ENCODE measurements around the gene NDUFB5.
"Not testable (repeated sequence)": the region's sequence is repeated elsewhere in the genome, so short reads cannot be mapped to it uniquely, and the experiment has no call there.

NDUFB5 gene

DNA sequence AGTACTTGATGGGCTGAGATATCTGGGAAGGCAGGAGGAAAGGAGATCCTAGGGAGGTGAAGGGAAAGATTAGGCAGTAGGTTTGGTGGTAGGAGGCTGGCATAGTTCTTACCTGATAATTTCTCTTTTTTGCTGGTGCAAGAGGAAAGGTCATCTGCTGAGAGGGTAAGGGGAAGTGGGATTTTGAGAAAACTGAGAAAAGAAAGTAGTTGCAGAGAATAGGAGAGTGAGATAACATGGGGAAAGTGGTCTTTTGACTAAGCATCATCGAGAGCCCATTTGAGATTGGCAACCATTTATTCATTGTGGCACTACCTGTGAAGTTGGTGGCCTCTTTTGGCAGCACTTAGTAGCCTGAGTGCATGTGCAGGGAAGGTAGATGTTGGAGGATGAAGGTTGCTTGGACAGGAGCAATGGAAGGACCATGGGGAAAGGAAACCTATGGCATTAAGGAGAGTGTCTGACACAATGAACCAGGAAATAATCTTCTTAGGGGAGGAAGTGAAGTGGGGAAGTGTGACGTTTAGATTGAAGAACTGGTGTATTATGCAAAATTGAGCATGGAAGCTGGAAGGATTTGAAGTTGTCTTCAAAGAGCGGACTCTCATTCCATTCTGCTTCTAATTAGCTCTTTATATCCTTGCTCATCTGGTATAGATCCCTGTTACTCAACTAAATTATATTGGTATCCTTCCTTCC is 26.3 kb downstream of the NDUFB5 start:
- no peak for DNase-seq (ENCODE audit: low read depth in 1 of 2, low spot score in 1 of 2)

- no peak for DNase-seq (ENCODE audit: low read depth in 1 of 2, low spot score in 1 of 2)
Observed at GRCh38 chr3:179640469-179640868, 35.9 kb downstream of the NDUFB5 start.

DNA sequence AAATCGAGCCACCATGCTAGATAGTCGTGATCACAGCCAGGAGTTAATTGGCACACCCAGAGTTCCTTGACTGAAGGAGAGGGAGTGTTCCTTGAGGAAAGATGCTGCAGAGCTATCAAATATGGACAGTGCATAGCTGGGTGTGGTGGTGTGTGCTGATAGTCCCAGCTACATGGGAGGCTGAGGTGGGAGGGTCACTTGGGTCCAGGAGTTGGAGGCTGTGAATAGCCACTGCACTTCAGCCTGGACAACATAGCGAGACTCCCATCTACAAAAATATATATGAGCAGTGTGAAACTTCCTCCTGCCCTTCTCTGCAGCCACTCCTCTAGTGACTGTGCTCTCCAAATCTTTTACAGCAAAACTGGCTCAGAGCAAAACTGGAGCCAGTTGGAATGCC is 38.3 kb downstream of the NDUFB5 start:
- DNase-seq (ENCODE audit: low read depth in 1 of 2, low spot score in 1 of 2), result no peak

GRCh38 chr3:179643837-179644236 is 39.2 kb downstream of the NDUFB5 start:
- not testable (repeated sequence) for DNase-seq (ENCODE audit: low read depth in 1 of 2, low spot score in 1 of 2)

DNA sequence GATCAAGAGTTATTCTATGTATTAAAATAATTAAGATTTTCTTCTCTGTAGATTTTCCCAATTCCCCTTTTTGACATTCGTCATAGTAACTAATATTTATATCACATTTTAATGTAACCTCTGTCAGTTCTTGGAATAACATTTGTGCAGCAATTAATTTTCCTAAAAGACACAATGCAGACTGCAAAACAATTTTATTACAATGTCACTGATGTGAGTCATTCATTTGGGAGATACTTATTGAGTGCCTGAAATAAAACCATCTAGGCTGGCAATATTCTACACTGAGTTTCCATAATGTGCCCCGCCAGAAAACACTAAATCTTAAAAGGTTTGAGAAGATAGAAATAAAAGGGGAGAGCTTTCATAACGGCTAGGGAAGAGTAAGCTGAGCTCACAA is 41.6 kb downstream of the NDUFB5 start:
- DNase-seq (ENCODE audit: low read depth in 1 of 2, low spot score in 1 of 2), result no peak

GRCh38 chr3:179651687-179652446 is 47.3 kb downstream of the NDUFB5 start:
- no peak for DNase-seq (ENCODE audit: low read depth in 1 of 2, low spot score in 1 of 2)

DNA sequence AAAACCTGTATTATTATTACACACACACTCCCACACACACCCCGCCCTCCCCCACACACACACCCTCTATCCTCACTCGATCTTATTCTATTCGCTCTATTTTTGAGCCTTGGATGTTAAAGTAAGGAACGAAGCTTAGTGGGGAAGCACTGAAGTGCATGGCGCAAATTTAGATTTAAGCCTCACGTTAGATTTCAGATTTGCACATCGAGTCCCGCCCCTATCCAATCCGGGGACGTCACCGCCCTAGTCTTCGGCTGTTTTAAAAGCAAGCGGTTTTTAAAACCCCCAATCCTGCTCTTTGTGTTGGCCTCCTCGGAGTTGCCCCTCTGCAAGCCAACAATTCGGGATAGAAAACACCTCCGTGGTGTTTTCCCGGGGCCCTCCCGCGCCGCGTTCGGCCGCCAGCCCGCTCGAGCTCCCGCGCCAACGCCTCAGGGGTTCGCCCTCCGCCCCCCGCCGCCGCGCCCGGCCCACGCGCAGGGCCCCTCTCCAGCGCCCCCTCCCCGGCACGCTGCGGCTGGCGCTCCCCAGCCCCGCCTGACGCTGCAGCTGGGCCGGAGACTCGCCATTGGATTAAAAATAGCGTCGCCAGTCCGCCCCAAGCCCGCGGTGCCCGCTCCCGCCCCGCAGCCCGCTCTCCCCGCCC is 48.0 kb downstream of the NDUFB5 start, which contains the start of gene USP13:
Gene USP13, plus strand, starts transcription at position 594 of the 649 bp plus-strand sequence. CDS start 186 bp downstream, outside the sequence.
- DNase-seq (ENCODE audit: low read depth in 1 of 2, low spot score in 1 of 2), result peak; percentile 26 to 35

- DNase-seq (ENCODE audit: low read depth in 1 of 2, low spot score in 1 of 2), result peak; percentile 30 to 49
Observed at GRCh38 chr3:179653096-179653797, 48.7 kb downstream of the NDUFB5 start.

GRCh38 chr3:179655236-179655635 is 50.6 kb downstream of the NDUFB5 start:
- DNase-seq (ENCODE audit: low read depth in 1 of 2, low spot score in 1 of 2), result no peak

DNA sequence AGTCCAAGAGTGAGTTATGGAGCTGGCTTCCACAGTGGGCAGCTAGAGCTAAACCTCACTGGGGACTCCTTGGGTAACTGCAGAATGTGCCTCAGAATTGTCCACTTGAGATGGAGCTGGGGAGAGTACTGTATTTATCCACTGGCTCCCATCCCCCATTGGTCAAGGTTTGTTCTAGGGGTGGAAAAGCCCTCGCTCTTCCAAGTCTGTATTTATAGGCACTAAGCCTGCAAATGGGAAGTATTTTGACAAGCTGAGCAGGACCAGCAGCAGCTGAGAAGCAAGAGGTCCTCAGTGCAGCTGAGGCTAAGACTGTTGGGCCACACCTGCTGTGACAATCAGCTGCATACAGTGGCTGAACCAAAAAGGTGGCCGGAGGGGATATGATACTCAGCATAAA is 54.0 kb downstream of the NDUFB5 start:
- DNase-seq (ENCODE audit: low read depth in 1 of 2, low spot score in 1 of 2), result no peak

- no peak for DNase-seq (ENCODE audit: low read depth in 1 of 2, low spot score in 1 of 2)
Observed at GRCh38 chr3:179660872-179661271, 56.3 kb downstream of the NDUFB5 start.

- DNase-seq (ENCODE audit: low read depth in 1 of 2, low spot score in 1 of 2), result no peak
Observed at GRCh38 chr3:179661777-179662176, 57.2 kb downstream of the NDUFB5 start.

GRCh38 chr3:179663093-179663492 is 58.5 kb downstream of the NDUFB5 start:
- no peak for DNase-seq (ENCODE audit: low read depth in 1 of 2, low spot score in 1 of 2)

- no peak for DNase-seq (ENCODE audit: low read depth in 1 of 2, low spot score in 1 of 2)
Observed at GRCh38 chr3:179666030-179666429, 61.4 kb downstream of the NDUFB5 start.

DNA sequence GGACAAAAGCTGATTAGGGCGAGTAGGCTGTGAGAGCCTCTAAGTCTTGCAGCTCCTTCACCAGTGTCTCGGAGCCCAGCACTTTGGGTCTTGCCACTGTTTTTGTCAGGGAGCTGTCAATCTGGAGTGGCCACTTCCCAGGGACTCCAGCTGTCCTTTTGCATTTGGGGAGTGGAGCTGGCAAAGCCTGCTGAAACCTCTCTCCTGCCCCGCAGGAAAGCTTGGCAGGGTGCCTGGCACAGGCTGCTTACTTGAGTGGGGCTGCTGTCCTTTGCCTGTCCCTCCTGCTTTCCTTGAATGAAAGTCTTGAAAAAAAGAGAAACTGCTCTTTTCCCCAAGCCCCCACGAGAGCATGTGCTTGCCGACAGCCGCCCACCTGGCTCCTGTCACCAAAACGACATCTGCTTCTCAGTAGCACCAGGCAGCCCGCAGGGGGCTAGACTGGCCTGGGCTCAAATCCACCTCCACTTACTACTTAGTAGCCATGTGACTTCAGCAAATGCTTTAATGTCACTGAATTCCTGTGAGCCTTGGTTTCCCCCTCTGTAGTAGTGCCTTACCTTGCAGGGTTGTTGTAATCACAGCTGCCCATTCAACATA is 61.9 kb downstream of the NDUFB5 start:
- DNase-seq (ENCODE audit: low read depth in 1 of 2, low spot score in 1 of 2), result no peak

DNA sequence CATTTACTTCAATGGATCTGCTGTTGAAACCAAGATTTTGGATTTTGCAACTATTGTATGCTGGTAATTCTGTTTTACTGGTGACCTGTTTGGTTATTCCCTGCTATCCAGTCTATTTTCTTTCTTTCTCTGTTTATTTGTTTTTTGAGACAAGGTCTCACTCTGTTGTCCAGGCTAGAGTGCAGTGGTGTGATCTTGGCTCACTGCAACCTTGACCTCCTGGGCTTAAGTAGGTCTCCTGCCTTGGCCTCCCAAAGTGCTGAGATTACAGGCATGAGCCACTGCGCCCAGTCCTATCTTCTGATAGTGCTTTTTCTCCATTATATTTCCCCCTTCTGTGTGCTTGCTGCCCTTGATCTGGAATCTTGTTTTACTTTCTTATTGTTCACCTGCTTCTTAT is 63.8 kb downstream of the NDUFB5 start:
- no peak for DNase-seq (ENCODE audit: low read depth in 1 of 2, low spot score in 1 of 2)

DNA sequence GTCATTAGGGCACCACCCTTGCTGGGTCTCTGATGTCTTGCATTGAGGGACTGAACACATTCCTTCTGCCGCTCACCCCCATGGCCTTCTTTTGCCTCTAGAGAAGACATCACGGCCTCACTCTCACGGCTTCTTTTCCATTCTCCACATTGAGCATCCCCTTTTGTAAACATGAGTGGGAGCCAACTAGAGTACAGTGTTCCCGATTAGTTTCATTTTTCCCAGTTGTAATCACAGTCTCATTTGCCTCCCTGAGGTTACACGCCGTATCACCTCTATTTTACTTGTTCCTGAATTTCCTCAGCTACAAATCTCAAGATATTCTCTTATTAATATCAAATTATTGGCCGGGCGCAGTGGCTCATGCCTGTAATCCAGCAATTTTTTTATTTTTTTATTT is 65.7 kb downstream of the NDUFB5 start:
- no peak for DNase-seq (ENCODE audit: low read depth in 1 of 2, low spot score in 1 of 2)

GRCh38 chr3:179671309-179671708 is 66.7 kb downstream of the NDUFB5 start:
- no peak for DNase-seq (ENCODE audit: low read depth in 1 of 2, low spot score in 1 of 2)

DNA sequence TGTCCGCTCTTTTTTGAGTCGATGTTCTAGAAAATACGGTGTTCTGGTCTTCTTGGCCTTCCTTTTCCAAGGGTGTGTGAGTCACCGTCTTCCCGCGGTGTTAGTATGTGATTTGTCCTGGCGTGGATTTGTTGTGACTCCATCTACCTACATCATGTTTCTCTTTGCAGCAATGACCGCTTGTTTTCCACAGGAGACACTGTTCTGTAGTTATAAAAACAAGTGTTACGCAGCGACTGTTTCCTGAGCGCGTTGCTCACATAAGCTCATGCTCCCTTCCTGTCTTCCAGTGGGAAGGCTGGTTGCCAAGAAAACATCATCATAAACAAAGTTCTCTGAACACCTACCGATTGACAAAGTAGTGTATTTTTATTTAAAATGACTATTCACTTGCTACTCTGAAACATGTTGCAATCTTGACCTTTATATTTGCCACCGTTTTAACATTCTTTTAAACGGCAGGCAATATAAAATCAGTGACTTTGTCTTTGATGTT is 67.2 kb downstream of the NDUFB5 start:
- no peak for DNase-seq (ENCODE audit: low read depth in 1 of 2, low spot score in 1 of 2)

DNA sequence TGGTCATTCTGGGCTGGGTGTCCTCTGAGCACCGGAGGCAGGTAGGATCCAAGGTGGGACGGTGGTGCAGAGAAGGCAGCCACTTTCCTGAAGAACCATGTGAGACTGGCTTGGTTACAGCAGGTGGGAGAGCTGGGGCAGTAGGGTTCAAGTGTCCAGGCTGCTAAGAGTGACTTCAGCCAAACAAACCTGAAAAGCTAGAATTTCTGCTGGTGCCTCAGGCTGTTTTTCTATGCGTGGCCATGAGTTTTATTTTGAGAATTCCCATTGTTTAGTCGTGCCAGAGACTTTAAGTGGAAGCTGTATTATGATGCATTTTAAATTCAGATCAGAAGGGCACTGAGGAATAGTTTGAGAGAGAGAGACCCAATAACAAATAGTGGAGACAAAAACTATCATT is 68.3 kb downstream of the NDUFB5 start:
- no peak for DNase-seq (ENCODE audit: low read depth in 1 of 2, low spot score in 1 of 2)

DNA sequence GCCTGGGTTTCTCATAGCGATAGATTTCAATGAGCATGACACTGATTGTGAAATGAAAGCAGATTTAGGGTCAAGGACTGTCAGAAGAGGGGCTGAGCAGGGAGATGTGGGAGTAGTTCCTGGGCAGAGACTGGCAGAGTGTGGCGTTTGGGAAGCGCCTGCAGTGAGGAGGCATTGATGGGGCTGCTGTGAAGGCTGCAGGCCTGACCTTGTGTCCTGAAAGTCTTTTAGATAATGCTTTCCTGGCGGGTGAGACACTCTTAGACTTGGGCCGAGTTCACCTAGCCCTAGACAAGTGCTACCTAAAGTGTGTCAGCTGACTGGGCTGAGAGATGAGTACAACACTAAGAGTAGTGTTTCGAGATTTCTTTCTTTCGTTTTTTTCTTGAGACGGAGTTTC is 68.9 kb downstream of the NDUFB5 start:
- DNase-seq (ENCODE audit: low read depth in 1 of 2, low spot score in 1 of 2), result no peak
